BE2C (cell line): ENCODE data around the gene NLGN1.
A peak's percentile ranks its signal among the peaks of the same experiment; 100 is the strongest.

Experiments
- DNase-seq: peaks from one replicate; pipeline ENCODE4 v3.0.0-alpha.2; 2020
- H3K27me3 ChIP-seq: fragments of 250-450 bp; sonication (Bioruptor Pico); 2 replicates; pipeline ENCODE4 v1.5.1; 2020; ENCODE audit warnings: mild to moderate bottlenecking
- H3K36me3 ChIP-seq: fragments of 250-450 bp; sonication (Bioruptor Pico); 2 replicates; pipeline ENCODE4 v1.5.1; 2020; ENCODE audit warnings: mild to moderate bottlenecking
- H3K4me1 ChIP-seq: fragments of 250-450 bp; sonication (Bioruptor Pico); 2 replicates; pipeline ENCODE4 v1.5.1; 2020
- H3K4me3 ChIP-seq: 2 replicates; pipeline ENCODE4 v1.5.1; 2011; ENCODE audit warnings: low read depth, low read length
- H3K9me3 ChIP-seq: fragments of 250-450 bp; sonication (Bioruptor Pico); 2 replicates; pipeline ENCODE4 v1.5.1; 2020
- TF ChIP-seq, protein P1 (sequence below): IDR thresholded peaks from 2 replicates; pipeline ENCODE4 v1.5.1; 2012; ENCODE audit warnings: mild to moderate bottlenecking, low read depth, low read length

The NLGN1 gene

DNA sequence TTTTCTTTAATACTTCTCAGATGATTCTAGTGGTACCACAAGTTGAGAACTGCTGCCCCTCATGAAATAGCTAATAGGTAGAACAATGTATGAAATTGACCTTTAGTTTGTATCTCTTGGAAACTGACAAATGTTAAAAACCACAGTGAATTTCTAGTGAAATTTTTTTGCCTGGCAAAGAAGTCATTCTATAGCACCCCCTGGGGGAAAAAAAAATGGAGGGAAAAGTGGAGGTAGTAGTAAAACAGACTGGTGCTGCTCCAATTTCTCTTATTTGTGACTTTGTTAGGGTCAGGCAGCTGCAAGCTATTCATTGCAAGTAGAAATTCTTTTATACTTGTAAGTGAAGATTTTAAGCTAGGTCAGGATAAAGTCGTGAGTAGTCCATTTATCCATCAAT lies 605.0 kb downstream of the NLGN1 start:
- TF ChIP-seq, protein P1, sequence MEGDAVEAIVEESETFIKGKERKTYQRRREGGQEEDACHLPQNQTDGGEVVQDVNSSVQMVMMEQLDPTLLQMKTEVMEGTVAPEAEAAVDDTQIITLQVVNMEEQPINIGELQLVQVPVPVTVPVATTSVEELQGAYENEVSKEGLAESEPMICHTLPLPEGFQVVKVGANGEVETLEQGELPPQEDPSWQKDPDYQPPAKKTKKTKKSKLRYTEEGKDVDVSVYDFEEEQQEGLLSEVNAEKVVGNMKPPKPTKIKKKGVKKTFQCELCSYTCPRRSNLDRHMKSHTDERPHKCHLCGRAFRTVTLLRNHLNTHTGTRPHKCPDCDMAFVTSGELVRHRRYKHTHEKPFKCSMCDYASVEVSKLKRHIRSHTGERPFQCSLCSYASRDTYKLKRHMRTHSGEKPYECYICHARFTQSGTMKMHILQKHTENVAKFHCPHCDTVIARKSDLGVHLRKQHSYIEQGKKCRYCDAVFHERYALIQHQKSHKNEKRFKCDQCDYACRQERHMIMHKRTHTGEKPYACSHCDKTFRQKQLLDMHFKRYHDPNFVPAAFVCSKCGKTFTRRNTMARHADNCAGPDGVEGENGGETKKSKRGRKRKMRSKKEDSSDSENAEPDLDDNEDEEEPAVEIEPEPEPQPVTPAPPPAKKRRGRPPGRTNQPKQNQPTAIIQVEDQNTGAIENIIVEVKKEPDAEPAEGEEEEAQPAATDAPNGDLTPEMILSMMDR, result peak; percentile 22
- H3K36me3 ChIP-seq, result no peaks in the 10 kb centered on the region
- H3K4me3 ChIP-seq, result no peak overlapping the region
- H3K9me3 ChIP-seq, result no peaks in the 10 kb centered on the region
- no peaks in the 10 kb centered on the region for H3K27me3 ChIP-seq
- DNase-seq, result no peak
- no peaks in the 10 kb centered on the region for H3K4me1 ChIP-seq

DNA sequence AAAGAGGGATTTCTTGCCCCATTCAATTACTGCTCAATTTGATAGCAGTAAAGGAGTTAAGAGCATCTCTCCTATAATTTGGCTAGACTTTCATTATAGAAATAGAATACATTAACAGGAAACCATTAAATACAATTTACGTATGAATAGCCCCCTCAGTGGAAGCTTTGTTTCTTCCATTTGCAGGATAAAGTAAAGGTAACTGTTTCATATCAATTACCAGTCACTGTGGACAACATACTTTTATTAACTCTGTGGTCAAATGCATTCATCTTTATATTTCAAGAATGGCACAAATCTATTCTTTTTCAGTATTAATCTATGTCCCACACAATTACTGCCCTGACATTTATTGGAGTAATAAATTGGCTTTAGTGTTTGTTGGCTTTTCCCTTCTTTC lies 613.4 kb downstream of the NLGN1 start:
- no peak for DNase-seq
- no peak overlapping the region for H3K4me3 ChIP-seq
- TF ChIP-seq, protein P1, result no peak

DNA sequence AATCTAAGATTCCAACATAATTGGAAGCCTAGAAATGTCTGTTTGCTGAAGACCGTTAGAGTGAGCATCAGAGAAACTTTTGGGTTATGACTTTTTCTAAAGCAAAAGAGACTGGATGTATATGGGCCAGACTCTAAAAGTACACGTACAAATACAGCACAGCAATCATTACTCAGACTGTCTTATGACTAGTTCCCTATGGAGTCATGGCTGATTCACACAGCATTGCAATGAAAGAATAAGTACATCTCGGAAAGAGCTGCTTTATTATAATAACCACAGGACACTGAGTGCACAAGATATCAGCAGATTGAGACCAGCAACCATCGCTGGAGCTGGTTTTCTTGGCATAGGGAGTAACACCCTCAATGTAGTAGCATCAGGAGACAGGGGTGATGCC lies 618.6 kb downstream of the NLGN1 start:
- no peaks in the 10 kb centered on the region for H3K36me3 ChIP-seq
- no peaks in the 10 kb centered on the region for H3K27me3 ChIP-seq
- no peaks in the 10 kb centered on the region for H3K9me3 ChIP-seq
- TF ChIP-seq, protein P1, result no peak
- no peak for DNase-seq
- H3K4me1 ChIP-seq, result no peaks in the 10 kb centered on the region
- no peak overlapping the region for H3K4me3 ChIP-seq

More for the DNA sequence above, 613.4 kb downstream of the NLGN1 start:
- H3K27me3 ChIP-seq, result no peaks in the 10 kb centered on the region
- H3K9me3 ChIP-seq, result no peaks in the 10 kb centered on the region
- no peaks in the 10 kb centered on the region for H3K36me3 ChIP-seq
- H3K4me1 ChIP-seq, result no peaks in the 10 kb centered on the region

GRCh38 chr3:174020156-174020555 lies 622.6 kb downstream of the NLGN1 start:
- Histone ChIP-seq H3K9me3 (no peaks in the 10 kb centered on the region), H3K4me3 (no peak overlapping the region), H3K27me3 (no peaks in the 10 kb centered on the region), H3K4me1 (no peaks in the 10 kb centered on the region), H3K36me3 (no peaks in the 10 kb centered on the region)
- no peak for DNase-seq
- TF ChIP-seq, protein P1, result no peak

DNA sequence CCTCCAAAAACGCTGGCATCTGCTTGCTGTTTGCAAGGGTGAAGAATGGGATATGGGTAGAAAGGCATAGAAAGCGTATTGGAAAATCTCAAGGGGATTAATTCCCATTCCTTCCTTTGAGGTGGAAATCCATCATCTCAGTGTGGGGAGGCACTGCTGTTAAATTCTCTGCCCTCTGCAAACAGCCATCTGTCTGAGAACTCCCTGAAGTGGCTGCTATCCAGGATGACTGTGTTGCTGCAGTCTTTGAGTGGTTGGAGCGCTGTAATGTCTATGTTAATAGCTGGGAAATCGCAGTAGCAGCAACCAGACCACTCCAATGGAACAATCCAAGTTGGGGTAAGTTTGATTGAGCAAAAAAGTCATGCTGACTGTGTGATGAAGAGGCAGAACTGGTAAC lies 625.9 kb downstream of the NLGN1 start:
- DNase-seq, result no peak
- H3K9me3 ChIP-seq, result no peaks in the 10 kb centered on the region
- H3K27me3 ChIP-seq, result no peaks in the 10 kb centered on the region
- no peaks in the 10 kb centered on the region for H3K4me1 ChIP-seq
- H3K4me3 ChIP-seq, result no peak overlapping the region
- no peaks in the 10 kb centered on the region for H3K36me3 ChIP-seq
- TF ChIP-seq, protein P1, result no peak

DNA sequence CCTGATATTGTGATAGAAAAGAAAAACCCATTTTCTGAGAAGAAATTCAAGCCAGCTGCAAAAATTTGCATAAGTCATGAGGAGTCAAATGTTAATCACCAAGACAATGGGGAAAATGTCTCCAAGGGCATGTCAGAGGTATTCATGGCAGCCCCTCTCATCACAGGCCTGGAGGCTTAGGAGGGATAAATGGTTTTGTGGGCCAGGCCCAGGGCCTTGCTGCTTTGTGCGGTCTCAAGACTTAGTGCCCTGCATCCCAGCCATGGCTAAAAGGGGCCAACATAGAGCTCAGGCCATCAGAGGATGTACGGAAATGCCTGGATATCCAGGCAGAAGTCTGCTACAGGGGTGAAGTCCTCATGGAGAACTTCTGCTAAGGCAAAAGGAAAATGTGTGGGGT lies 631.1 kb downstream of the NLGN1 start:
- no peaks in the 10 kb centered on the region; the same call in 1 of the 2 replicates for H3K9me3 ChIP-seq

More for the DNA sequence above, 631.1 kb downstream of the NLGN1 start:
- Histone ChIP-seq H3K36me3 (no peaks in the 10 kb centered on the region), H3K4me3 (no peak overlapping the region), H3K4me1 (no peaks in the 10 kb centered on the region), H3K27me3 (no peaks in the 10 kb centered on the region)
- TF ChIP-seq, protein P1, result no peak
- DNase-seq, result no peak
